ENCODE data around the gene LGR4. TPM values are rescaled to one million over a fixed set of nuclear protein-coding genes. Genes with fewer than 3 reads are reported as not detected.

Gene LGR4
- total and polyA plus RNA-seq, 10 of the 15 experiments (the other 5 are each of a cell fraction or from before 2014, with no cell fraction given): under 0.01 to 0.64 (median 0.04) TPM; not detected in 5

DNA sequence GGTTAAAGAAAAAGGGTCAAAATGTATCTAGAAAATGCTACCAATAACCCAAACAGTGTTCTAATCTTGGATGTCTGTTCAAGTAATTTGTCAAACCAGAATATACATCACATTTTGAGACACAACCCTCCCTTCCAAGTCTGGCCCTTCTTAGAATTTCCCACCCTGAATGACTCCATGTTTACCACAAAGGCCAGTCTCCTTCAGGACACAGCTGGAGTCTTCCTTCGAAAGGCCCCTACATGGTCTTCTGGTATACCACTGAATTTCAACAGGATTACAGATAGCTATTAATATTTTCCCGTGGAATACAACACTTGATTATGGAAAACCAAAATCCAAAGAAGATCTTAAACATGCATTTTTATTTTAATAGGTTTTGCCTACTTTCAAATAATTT, 119.8 kb downstream of the LGR4 start:
- ChIA-PET SMC1A (ENCODE audit: uncharacterized antibody, unreplicated experiment) (interaction anchor here (1.4 kb wide), 1 partner anchor 169 kb away, joined by 3 read pairs; no protein-coding TSS in a partner anchor), RAD21 (ENCODE audit: unreplicated experiment) (no interaction called here), POLR2A (no interaction called here), CTCF (interaction anchor here (0.7 kb wide), 1 partner anchor 79 kb away, joined by 3 read pairs; no protein-coding TSS in a partner anchor)
- 100% methylated on average over 2 of the region's 2 CpGs for WGBS (ENCODE audit: insufficient coverage, insufficient replicate concordance, low lambda C conversion rate, missing lambda C conversion rate)
- no peak overlapping the region for H3K4me2 ChIP-seq (ENCODE audit: control insufficient read depth, insufficient read depth)
- H3K4me1 ChIP-seq (ENCODE audit: control insufficient read depth, insufficient read depth, low read length): no peaks in the 10 kb centered on the region
- H3K27ac ChIP-seq (ENCODE audit: control insufficient read depth, insufficient read depth): no peak overlapping the region
- no peaks in the 10 kb centered on the region for H3K9me3 ChIP-seq (replicated peaks; ENCODE audit: control insufficient read depth, insufficient read depth, low read length)
- no TSS peak for BruUV-seq (replicated peaks)
- no peaks in the 10 kb centered on the region for H3K79me2 ChIP-seq (ENCODE audit: control insufficient read depth, insufficient read depth, low read length)
- intact Hi-C loops (cut with micrococcal nuclease; ENCODE audit: unreplicated experiment): no loop called here
- DNase-seq (ENCODE audit: low read depth, low spot score) (no peak), FAIRE-seq (no peak), ATAC-seq (no peak)
- no peaks in the 10 kb centered on the region for H4K20me1 ChIP-seq (ENCODE audit: control insufficient read depth, insufficient read depth)
- H3K27me3 ChIP-seq (replicated peaks in 1 of 2; ENCODE audit: control insufficient read depth in 2 of 2, insufficient read depth in 2 of 2, low read length in 1 of 2): no peaks in the 10 kb centered on the region
- H3K9ac ChIP-seq (ENCODE audit: control insufficient read depth, insufficient read depth, low read length): no peak overlapping the region
- in situ Hi-C loops (cut with MboI): no loop called here
- TF ChIP-seq KAT2A (conservative IDR thresholded peaks at IDR 0.05; ENCODE audit: control insufficient read depth, low read depth, low read length) (no peak), POLR2AphosphoS2 (IDR thresholded peaks at IDR 0.05; ENCODE audit: low read depth, low read length) (no peak), MXI1 (IDR thresholded peaks at IDR 0.05; ENCODE audit: low read depth, low read length) (no peak), NFIC (IDR thresholded peaks at IDR 0.05; ENCODE audit: low read depth, low read length) (no peak), BACH1 (IDR thresholded peaks at IDR 0.05; ENCODE audit: borderline replicate concordance) (no peak)
- TF ChIP-seq, protein P1, sequence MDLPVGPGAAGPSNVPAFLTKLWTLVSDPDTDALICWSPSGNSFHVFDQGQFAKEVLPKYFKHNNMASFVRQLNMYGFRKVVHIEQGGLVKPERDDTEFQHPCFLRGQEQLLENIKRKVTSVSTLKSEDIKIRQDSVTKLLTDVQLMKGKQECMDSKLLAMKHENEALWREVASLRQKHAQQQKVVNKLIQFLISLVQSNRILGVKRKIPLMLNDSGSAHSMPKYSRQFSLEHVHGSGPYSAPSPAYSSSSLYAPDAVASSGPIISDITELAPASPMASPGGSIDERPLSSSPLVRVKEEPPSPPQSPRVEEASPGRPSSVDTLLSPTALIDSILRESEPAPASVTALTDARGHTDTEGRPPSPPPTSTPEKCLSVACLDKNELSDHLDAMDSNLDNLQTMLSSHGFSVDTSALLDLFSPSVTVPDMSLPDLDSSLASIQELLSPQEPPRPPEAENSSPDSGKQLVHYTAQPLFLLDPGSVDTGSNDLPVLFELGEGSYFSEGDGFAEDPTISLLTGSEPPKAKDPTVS (IDR thresholded peaks at IDR 0.05; ENCODE audit: low read depth, low read length): no peak
- H3K36me3 ChIP-seq (ENCODE audit: control insufficient read depth in 2 of 2, insufficient read depth in 2 of 2, low read length in 1 of 2): no peaks in the 10 kb centered on the region; a peak in 1 of 4 replicates
- no peak overlapping the region for H2AFZ ChIP-seq (ENCODE audit: control insufficient read depth, low read depth, low read length)
- H3K4me3 ChIP-seq: no peak overlapping the region

DNA sequence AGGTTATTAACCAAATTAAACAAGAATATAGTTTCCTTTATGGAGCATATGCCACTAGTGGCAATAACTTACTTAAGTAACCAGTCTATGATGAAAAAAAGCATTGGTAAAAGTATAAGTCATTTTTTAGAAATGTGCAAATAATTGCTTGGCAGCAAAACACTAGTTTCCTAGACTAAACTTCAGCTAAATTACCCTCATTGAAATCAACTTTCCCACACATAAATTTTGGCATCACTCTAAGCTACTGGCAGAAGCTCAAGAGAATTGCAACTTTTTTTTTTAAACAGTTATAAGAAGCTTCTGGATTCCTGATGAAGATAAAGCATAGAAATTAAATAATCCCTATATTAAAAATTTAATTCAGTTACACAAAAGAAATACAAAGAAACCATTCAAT, 122.1 kb downstream of the LGR4 start:
- Histone ChIP-seq H3K4me3 (no peak overlapping the region), H3K9ac (ENCODE audit: control insufficient read depth, insufficient read depth, low read length) (no peak overlapping the region), H3K27me3 (replicated peaks in 1 of 2; ENCODE audit: control insufficient read depth in 2 of 2, insufficient read depth in 2 of 2, low read length in 1 of 2) (no peaks in the 10 kb centered on the region), H3K9me3 (replicated peaks; ENCODE audit: control insufficient read depth, insufficient read depth, low read length) (no peaks in the 10 kb centered on the region), H4K20me1 (ENCODE audit: control insufficient read depth, insufficient read depth) (no peaks in the 10 kb centered on the region), H3K27ac (ENCODE audit: control insufficient read depth, insufficient read depth) (no peak overlapping the region), H3K79me2 (ENCODE audit: control insufficient read depth, insufficient read depth, low read length) (no peaks in the 10 kb centered on the region), H3K36me3 (ENCODE audit: control insufficient read depth in 2 of 2, insufficient read depth in 2 of 2, low read length in 1 of 2) (no peaks in the 10 kb centered on the region; a peak in 1 of 4 replicates), H3K4me1 (ENCODE audit: control insufficient read depth, insufficient read depth, low read length) (no peaks in the 10 kb centered on the region), H2AFZ (ENCODE audit: control insufficient read depth, low read depth, low read length) (no peak overlapping the region), H3K4me2 (ENCODE audit: control insufficient read depth, insufficient read depth) (no peak overlapping the region)
- FAIRE-seq: no peak
- ATAC-seq: no peak
- no TSS peak for BruUV-seq (replicated peaks)
- TF ChIP-seq ZSCAN29 (IDR thresholded peaks at IDR 0.05): no peak
- no peak for TF ChIP-seq GABPA (IDR thresholded peaks at IDR 0.05; ENCODE audit: low read depth)
- TF ChIP-seq YBX1 (IDR thresholded peaks at IDR 0.05): no peak
- no peak for TF ChIP-seq TCF7 (IDR thresholded peaks at IDR 0.05; ENCODE audit: borderline replicate concordance)
- POLR2A ChIA-PET: no interaction called here
- in situ Hi-C loops (cut with MboI) (no loop called here), intact Hi-C loops (cut with micrococcal nuclease; ENCODE audit: unreplicated experiment) (no loop called here)
- RAD21 ChIA-PET (ENCODE audit: unreplicated experiment): no interaction called here
- DNase-seq (ENCODE audit: low read depth, low spot score): no peak
- CTCF ChIA-PET: interaction anchor here (0.7 to 1.5 kb wide), 2 partner anchors 150 to 165 kb away, joined by 3 to 5 read pairs; no protein-coding TSS in a partner anchor
- SMC1A ChIA-PET (ENCODE audit: uncharacterized antibody, unreplicated experiment): no interaction called here

Data from GM12878 (cell line).